NT2/D1 (cell line): ENCODE results near the gene TIAM2.
"Not testable (repeated sequence)": the region's sequence is repeated elsewhere in the genome, so short reads cannot be mapped to it uniquely, and the experiment has no call there.

Experiments
- DNase-seq: peaks from one replicate; pipeline ENCODE4 v3.0.0-alpha.2; 2011; ENCODE audit warnings: low read depth, low spot score
- H3K27me3 ChIP-seq: 2 replicates; pipeline ENCODE4 v1.6.0; 2011; ENCODE audit warnings: mild to moderate bottlenecking; ENCODE audit not compliant: insufficient read length, insufficient read depth
- H3K36me3 ChIP-seq: 2 replicates; pipeline ENCODE4 v1.6.1; 2011; ENCODE audit warnings: mild to moderate bottlenecking, low read length, mixed read lengths; ENCODE audit not compliant: insufficient read depth, insufficient read length
- H3K4me1 ChIP-seq: 2 replicates; pipeline ENCODE4 v1.5.1; 2011; ENCODE audit not compliant: insufficient read depth, insufficient read length
- H3K4me3 ChIP-seq: 2 replicates; pipeline ENCODE4 v1.5.1; 2011; ENCODE audit warnings: low read depth; ENCODE audit not compliant: insufficient read length
- H3K9ac ChIP-seq: 2 replicates; pipeline ENCODE4 v1.6.0; 2011; ENCODE audit warnings: low read depth; ENCODE audit not compliant: insufficient read length
- H3K9me3 ChIP-seq: 2 replicates; pipeline ENCODE4 v1.5.1; 2011; ENCODE audit warnings: mild to moderate bottlenecking, low read length; ENCODE audit not compliant: insufficient read depth
- SUZ12 ChIP-seq: IDR thresholded peaks from 2 replicates; pipeline ENCODE4 v1.6.1; 2011; ENCODE audit not compliant: insufficient read length, insufficient read depth; ENCODE audit errors: extremely low read depth
- YY1 ChIP-seq: IDR thresholded peaks from 2 replicates; pipeline ENCODE4 v1.6.1; 2011; ENCODE audit not compliant: insufficient read length, insufficient read depth
- ZNF274 ChIP-seq: IDR thresholded peaks from 2 replicates; pipeline ENCODE4 v1.6.1; 2011; ENCODE audit warnings: mild to moderate bottlenecking, low read depth, low read length

TIAM2 gene

GRCh38 chr6:155014137-155014536, 19.0 kb downstream of the TIAM2 start:
- Histone ChIP-seq H3K9me3 (no peaks in the 10 kb centered on the region), H3K27me3 (no peaks in the 10 kb centered on the region), H3K4me1 (peaks cover 6% of the 10 kb centered on the region), H3K4me3 (no peak overlapping the region), H3K9ac (no peak overlapping the region), H3K36me3 (no peaks in the 10 kb centered on the region)
- DNase-seq: no peak
- TF ChIP-seq SUZ12 (no peak), YY1 (no peak), ZNF274 (no peak)

GRCh38 chr6:155014670-155015300, 19.7 kb downstream of the TIAM2 start:
- Histone ChIP-seq H3K9ac (no peak overlapping the region), H3K36me3 (no peaks in the 10 kb centered on the region), H3K4me3 (no peak overlapping the region), H3K9me3 (no peaks in the 10 kb centered on the region), H3K27me3 (no peaks in the 10 kb centered on the region), H3K4me1 (peaks cover 6% of the 10 kb centered on the region)
- TF ChIP-seq SUZ12 (no peak), ZNF274 (no peak), YY1 (no peak)
- DNase-seq: no peak

GRCh38 chr6:155018415-155018814, 23.3 kb downstream of the TIAM2 start:
- not testable (repeated sequence) for H3K4me1 ChIP-seq, H3K4me3 ChIP-seq, H3K9me3 ChIP-seq, H3K9ac ChIP-seq, H3K36me3 ChIP-seq, DNase-seq, H3K27me3 ChIP-seq

GRCh38 chr6:155021680-155022079, 26.6 kb downstream of the TIAM2 start:
- no peaks in the 10 kb centered on the region for H3K4me1 ChIP-seq
- TF ChIP-seq SUZ12: no peak
- no peak for TF ChIP-seq YY1
- TF ChIP-seq ZNF274: no peak
- no peaks in the 10 kb centered on the region for H3K27me3 ChIP-seq
- H3K9me3 ChIP-seq: no peaks in the 10 kb centered on the region
- H3K36me3 ChIP-seq: peaks cover 3% of the 10 kb centered on the region
- DNase-seq: no peak
- H3K4me3 ChIP-seq: no peak overlapping the region
- H3K9ac ChIP-seq: no peak overlapping the region

GRCh38 chr6:155022721-155023120, 27.6 kb downstream of the TIAM2 start:
- H3K4me1 ChIP-seq: no peaks in the 10 kb centered on the region
- TF ChIP-seq ZNF274 (no peak), YY1 (no peak), SUZ12 (no peak)
- H3K36me3 ChIP-seq: peaks cover 3% of the 10 kb centered on the region

GRCh38 chr6:155023717-155024116, 28.6 kb downstream of the TIAM2 start:
- no peak overlapping the region for H3K9ac ChIP-seq
- TF ChIP-seq YY1 (no peak), ZNF274 (no peak), SUZ12 (no peak)
- DNase-seq: no peak
- no peaks in the 10 kb centered on the region for H3K27me3 ChIP-seq
- no peak overlapping the region for H3K4me3 ChIP-seq
- no peaks in the 10 kb centered on the region for H3K4me1 ChIP-seq
- H3K36me3 ChIP-seq: peaks cover 3% of the 10 kb centered on the region
- H3K9me3 ChIP-seq: no peaks in the 10 kb centered on the region; the same call in 1 of the 2 replicates

More at GRCh38 chr6:155022721-155023120, 27.6 kb downstream of the TIAM2 start:
- Histone ChIP-seq H3K4me3 (no peak overlapping the region), H3K9ac (no peak overlapping the region), H3K27me3 (no peaks in the 10 kb centered on the region), H3K9me3 (no peaks in the 10 kb centered on the region; the same call in 1 of the 2 replicates)
- no peak for DNase-seq

- Histone ChIP-seq H3K9ac (peak overlapping the region; percentile 5), H3K9me3 (no peaks in the 10 kb centered on the region; the same call in 1 of the 2 replicates), H3K36me3 (peaks cover 3% of the 10 kb centered on the region), H3K27me3 (no peaks in the 10 kb centered on the region), H3K4me3 (no peak overlapping the region), H3K4me1 (no peaks in the 10 kb centered on the region)
- TF ChIP-seq YY1 (no peak), ZNF274 (no peak), SUZ12 (no peak)
- DNase-seq: no peak
Measured at GRCh38 chr6:155024391-155025027, 29.4 kb downstream of the TIAM2 start.
